ENCODE results near the gene PIEZO2. TPM values are rescaled to one million over a fixed set of nuclear protein-coding genes. Genes with fewer than 3 reads are reported as not detected.

The PIEZO2 gene
- total RNA-seq, 1 donor from 2014 or later: 3.1 TPM

DNA sequence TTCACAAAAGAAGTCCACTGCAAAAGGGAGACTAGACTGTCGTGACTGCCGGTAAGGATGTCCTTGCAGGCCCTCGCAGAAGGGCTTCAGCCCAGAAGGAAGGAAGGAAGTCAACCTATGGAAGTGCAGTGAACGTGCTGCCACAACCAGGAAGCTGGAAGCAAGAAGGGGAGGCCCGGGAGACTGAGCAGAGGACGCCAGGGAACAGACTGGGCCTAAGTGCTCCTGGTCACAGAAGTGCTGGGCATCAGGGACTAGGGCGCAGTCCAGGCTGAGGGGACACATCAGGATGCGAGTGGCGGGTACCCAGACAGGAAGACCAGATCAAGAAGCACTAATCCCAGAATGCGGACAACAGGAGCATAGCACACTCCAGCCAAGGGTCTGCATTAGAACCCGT, 78.8 kb downstream of the PIEZO2 start:
- DNase-seq (ENCODE audit: low spot score): no peak

DNA sequence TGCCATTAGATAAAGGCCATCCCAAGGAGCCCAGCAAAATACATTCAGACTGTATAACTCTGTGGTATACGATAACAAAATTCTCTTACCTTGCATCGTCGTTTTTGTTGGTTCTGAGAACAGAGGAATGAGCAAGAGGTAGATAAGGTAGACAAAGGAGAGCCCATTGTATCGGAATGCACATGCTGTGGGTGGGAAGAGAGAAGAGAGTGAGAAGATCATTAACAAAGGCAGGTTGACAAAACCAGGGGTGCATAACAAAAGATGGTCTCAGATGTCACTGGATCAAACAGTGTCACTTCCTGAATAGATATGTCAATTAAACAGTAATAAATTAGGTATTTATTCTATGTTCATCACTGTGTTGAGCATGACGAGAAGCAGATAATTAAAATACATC, 83.3 kb downstream of the PIEZO2 start:
- no peak for DNase-seq (ENCODE audit: low spot score)

GRCh38 chr18:11064727-11065460, 84.5 kb downstream of the PIEZO2 start:
- DNase-seq (ENCODE audit: low spot score): no peak

GRCh38 chr18:11064106-11064505, 85.3 kb downstream of the PIEZO2 start:
- no peak for DNase-seq (ENCODE audit: low spot score)

GRCh38 chr18:11055721-11056120, 93.6 kb downstream of the PIEZO2 start:
- DNase-seq (ENCODE audit: low spot score): no peak

- DNase-seq (ENCODE audit: low spot score): no peak
Observed at GRCh38 chr18:11054497-11054896, 94.9 kb downstream of the PIEZO2 start.

DNA sequence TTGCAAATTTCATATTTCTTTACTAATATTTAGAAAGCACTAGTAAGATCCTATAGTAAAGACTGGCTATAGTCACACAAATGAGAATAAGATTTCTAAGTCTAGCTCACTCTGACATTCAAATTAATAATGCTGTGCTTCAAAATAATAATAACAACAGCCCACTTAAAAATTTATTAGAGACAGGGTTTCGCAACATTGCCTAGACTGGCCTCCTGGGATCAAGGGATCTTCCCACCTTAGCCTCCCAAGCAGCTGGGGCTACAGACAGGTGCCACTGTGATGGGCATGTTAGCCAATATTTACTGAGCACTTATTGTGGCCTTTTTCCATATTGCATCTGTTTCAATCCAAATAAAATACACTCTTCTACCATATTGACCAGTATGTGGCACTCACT, 96.1 kb downstream of the PIEZO2 start:
- no peak for DNase-seq (ENCODE audit: low spot score)

DNA sequence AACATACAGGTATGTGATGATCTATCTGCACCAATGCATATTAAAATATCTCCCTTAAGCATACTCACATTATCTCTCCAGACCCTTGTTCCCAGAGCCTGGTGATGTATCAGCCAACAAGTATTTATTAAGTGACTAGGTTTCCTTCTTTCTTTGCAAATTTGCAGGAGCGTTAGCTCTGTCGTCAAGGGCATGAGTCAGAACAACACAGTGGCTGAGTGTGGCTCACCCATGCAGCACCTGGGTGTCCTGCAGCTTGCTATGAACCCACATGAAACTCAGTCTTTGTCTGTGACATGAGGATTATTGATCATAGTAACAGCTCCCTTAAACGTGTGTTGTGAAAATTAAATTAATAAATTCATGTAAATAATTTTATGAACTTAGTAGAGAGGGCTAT, 96.6 kb downstream of the PIEZO2 start:
- no peak for DNase-seq (ENCODE audit: low spot score)

- DNase-seq (ENCODE audit: low spot score): no peak
Observed at GRCh38 chr18:11051462-11051861, 97.9 kb downstream of the PIEZO2 start.

DNA sequence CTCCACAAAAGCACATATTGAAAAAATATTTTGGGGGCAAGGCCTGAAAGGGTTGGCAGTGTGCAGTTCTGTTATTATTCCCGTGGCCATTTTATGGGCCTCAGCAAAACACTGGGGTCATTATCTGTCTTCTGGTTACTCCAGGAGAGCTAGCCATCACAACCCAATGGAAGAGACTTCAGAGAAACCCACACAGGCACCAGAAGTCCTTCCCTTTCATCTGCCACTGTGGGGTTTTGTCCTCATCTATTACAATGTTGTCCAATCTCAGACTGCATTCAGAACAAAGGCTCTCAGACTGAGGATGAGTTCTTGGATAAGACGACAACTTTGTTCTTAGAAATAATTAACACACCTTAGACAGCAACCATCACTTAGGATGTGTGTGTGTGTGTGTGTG, 98.4 kb downstream of the PIEZO2 start:
- DNase-seq (ENCODE audit: low spot score): no peak

GRCh38 chr18:11047817-11048216, 101.6 kb downstream of the PIEZO2 start:
- no peak for DNase-seq (ENCODE audit: low spot score)

DNA sequence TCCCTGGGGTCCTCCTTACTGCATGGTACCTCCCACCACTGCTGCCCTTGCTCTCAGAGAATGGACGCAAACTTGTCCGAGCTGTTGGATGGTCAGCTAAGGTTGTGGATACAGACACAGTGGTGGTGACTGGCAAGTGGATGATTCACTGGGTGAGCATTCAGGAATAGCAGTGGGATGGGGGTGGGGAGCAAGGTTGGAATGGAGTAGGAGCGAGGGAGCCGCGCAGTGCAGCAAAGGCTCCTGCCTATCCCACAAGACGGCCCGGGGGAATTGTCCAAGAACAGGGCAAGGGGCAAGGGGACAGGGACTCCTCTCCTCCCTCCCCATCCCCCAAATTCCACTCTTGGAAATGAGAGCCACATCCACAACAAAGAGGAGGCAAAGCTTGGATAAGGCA, 102.2 kb downstream of the PIEZO2 start:
- no peak for DNase-seq (ENCODE audit: low spot score)

DNA sequence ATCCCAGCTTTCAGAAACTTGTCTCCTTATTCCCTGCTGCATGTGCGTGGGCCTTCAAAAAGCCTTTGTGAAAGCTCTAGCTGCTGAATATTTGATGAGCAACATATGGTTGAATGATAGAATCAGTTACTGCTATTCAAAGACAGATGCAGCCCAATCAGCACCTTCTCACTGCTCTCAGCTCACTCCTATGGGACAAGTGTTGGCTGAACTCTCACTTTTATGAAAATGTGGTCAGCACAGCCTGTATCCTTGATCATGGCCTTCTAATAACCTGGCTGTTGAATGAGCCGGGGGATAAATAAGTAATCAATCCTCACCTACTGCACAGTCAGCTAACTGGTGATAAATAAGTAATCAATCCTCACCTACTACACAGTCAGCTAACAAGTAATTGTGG, 103.2 kb downstream of the PIEZO2 start:
- no peak for DNase-seq (ENCODE audit: low spot score)

DNA sequence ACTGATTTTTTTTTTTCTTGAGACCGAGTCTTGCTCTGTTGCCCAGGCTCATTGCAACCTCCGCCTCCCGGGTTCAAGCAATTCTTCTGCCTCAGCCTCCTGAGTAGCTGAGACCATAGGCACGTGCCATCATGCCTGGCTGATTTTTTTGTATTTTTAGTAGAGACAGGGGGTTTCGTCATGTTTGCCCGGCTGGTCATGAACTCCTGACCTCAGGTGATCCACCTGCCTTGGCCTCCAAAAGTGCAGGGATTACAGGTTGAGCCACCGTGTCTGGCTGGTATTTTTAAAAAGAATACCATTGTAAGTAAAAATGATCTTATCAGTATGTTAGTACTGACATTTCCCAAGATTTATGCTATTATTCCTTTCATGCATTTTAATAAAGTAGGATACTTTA, 105.7 kb downstream of the PIEZO2 start:
- no peak for DNase-seq (ENCODE audit: low spot score)

DNA sequence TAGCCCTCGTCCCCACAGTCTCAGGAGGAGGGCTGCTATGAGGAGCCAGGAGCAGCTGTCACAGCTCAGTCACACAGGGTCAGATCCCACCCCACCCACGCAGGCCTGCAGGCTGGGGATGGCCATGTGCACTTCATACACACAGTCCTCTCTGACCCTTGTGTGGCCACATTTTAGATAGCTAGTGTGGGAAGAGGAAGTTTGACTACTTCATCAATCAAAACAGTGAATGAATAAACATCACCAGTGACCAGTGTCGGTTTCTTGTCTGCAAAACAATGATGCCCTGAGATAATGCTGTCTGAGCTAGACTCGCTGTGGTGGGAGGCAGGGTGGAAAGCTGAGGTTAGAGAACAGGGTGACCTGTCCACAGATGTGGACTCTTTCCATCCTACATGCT, 107.1 kb downstream of the PIEZO2 start:
- no peak for DNase-seq (ENCODE audit: low spot score)

GRCh38 chr18:11040823-11041656, 108.3 kb downstream of the PIEZO2 start:
- DNase-seq (ENCODE audit: low spot score): no peak

DNA sequence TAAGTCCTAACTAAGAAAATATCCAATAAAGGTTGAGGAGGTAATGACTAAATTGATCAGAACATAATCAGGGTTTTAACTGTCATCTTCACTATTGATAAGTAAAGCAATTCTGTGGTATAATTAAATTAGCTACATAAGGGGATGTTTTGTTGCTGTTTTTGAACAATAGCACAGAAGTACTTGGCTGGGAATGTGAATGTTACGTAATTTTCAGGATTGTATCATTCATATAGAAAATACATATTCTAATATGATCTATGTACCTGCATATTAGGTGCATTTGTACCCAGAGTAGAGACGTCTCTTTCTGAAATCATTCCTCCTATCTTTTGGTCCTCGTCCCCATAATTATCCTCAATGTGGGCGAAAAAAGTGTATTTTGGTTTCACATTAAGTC, 109.0 kb downstream of the PIEZO2 start:
- no peak for DNase-seq (ENCODE audit: low spot score)

DNA sequence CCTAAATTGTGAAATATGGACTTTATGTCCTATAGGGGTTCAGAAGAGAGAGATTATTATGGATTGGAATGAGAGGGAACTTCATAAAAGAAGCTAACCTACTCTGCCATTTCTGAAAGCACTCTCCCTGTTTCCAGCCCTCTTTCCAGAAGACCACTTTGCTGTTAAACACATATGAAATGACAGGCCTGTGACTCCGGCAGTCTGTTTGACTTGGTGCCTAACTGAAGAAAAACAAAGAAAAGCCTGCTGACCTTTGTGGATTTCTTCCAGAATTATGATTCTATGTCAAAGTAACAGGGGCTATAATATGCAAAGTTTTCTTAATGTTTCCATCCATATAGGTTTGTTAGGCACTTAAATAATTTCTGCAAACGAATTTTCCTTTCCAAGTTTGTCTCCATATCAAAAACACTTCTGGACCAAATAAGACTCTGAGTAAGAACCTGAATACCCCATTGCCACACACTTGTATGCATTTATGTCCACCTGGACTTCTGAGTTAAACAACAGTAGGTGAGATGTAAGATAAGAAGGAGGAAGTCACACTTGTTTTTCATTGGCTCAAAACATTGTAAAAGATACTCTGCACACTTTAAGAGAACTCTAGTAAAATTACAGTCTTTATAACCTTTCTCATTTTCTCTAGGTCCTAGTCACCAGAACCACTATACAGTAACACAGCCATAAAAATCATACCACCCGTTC, 111.7 kb downstream of the PIEZO2 start:
- no peak for DNase-seq (ENCODE audit: low spot score)

GRCh38 chr18:11035814-11036495, 113.4 kb downstream of the PIEZO2 start:
- DNase-seq (ENCODE audit: low spot score): no peak

- DNase-seq (ENCODE audit: low spot score): no peak
Observed at GRCh38 chr18:11035376-11035775, 114.0 kb downstream of the PIEZO2 start.

GRCh38 chr18:11034884-11035283, 114.5 kb downstream of the PIEZO2 start:
- DNase-seq (ENCODE audit: low spot score): no peak

DNA sequence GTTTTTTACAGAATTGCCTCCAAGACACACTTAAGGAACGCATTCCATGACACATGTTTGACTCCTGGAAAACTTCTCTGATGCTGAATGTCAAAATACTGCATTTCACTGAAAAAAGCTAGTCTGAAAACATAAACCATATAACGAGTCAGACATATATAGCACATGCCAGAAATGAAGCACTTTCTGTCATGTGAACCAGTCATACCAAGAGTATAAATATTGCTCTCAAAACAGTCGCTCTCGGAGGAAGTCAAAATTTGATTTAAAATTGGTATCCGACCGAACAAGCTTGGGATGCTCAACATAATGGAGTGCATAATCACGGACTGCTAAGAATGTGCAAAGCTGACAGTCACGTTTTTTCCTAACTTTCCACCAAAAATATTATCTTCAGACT, 115.9 kb downstream of the PIEZO2 start:
- DNase-seq (ENCODE audit: low spot score): no peak

All from mesenteric fat pad (tissue), 1 donor.